ENCODE measurements around the gene PSMA3. TPM values are rescaled to one million over a fixed set of nuclear protein-coding genes. Genes with fewer than 3 reads are reported as not detected.
A peak's percentile ranks its signal among the peaks of the same experiment; 100 is the strongest.

The PSMA3 gene
- total RNA-seq: 197 and 216 TPM in 2 replicates
- long read RNA-seq, transcript PSMA3-201 (11 exons, 970 nt): major isoform, 96 of 142 reads
- long read RNA-seq, partial matches to known transcripts: 2 of 142 reads
- long read RNA-seq, other reads (novel, unspliced or antisense): 41 of 142 reads

DNA sequence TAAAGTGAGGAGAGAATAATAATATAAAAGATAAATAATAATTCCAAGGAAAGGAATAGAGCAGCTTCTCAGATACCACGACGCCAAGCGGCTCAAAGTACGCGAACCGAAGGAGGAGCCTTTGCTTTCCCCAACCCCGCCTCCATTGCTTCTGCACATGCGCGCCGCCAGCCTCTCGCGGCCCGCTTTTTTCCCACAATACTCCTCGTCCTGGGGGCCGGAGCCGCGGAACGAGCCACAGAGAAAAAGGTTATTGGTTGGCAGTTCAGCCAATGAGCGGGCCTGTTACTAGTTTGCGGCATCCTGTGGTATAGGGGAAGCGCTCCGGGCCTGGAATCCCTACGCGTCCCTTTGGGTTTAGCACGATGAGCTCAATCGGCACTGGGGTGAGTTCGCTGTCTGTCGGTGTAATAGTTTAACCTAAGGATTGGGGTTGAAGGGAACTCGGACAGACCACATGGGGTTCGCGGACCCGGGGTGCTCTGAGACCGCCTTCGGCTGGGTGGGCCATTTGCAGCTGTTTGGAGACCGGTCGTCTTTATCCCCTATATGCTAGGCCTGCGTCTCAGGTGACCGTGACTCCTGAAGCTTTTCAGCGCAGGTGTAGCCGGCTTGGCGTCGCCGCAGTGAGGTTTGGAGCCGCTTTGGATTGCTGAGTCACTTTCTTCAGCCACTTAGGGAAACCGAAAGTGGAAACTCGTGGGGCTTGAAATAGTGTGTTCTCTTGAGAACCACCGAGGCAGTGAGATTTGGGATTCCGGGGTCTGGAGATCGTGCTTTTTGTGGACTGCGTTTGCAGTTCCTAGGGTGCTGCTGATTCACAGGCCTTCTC is at the start of gene PSMA3:
Gene PSMA3 (plus strand): TSS at position 288 of the 832 bp plus-strand sequence. CDS start 78 bp downstream, at position 366.
- H3K27ac Mint-ChIP-seq: peak within 1 kb of the TSS; percentile 100
- peak; percentile 95 for DNase-seq (ENCODE audit: low spot score, unreplicated experiment)
- TF ChIP-seq CTCF (IDR thresholded peaks at IDR 0.05; ENCODE audit: unreplicated experiment): no peak
- H3K4me3 Mint-ChIP-seq (ENCODE audit: low read depth): peak within 1 kb of the TSS; percentile 95
- H3K36me3 Mint-ChIP-seq (ENCODE audit: insufficient read depth): peaks cover 3% of the 10 kb centered on the region
- no peaks in the 10 kb centered on the region for H3K9me3 Mint-ChIP-seq (ENCODE audit: low read depth)
- H3K27me3 Mint-ChIP-seq: no peaks in the 10 kb centered on the region
- peaks cover 25% of the 10 kb centered on the region for H3K4me1 Mint-ChIP-seq (ENCODE audit: low read depth)

GRCh38 chr14:58196198-58196597 is 48.4 kb upstream of the PSMA3 start:
- H3K36me3 Mint-ChIP-seq (ENCODE audit: insufficient read depth): no peaks in the 10 kb centered on the region
- H3K4me1 Mint-ChIP-seq (ENCODE audit: low read depth): peaks cover 10% of the 10 kb centered on the region
- no peak overlapping the region for H3K27ac Mint-ChIP-seq
- TF ChIP-seq CTCF (IDR thresholded peaks at IDR 0.05; ENCODE audit: unreplicated experiment): no peak
- H3K27me3 Mint-ChIP-seq: peaks cover 9% of the 10 kb centered on the region
- H3K9me3 Mint-ChIP-seq (ENCODE audit: low read depth): no peaks in the 10 kb centered on the region
- H3K4me3 Mint-ChIP-seq (ENCODE audit: low read depth): no peak overlapping the region
- DNase-seq (ENCODE audit: low spot score, unreplicated experiment): no peak

DNA sequence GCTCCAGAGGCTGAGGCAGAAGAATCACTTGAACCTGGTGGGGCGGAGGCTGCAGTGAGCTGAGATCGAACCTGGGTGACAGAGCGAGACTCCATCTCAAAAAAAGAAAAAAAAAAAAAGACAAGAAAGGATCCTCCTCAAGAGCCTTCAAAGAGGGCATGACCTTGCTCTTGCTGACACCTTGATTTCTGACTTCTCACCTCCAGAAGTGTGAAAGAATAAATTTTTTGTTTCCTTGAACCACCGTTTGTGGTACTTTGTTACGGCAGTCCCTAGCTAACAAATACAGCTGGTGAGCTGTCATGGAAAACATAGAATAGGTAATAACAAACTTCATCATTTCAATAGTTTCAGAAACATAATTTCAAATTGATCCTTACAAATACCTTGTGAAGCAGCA is 46.6 kb upstream of the PSMA3 start:
- H3K36me3 Mint-ChIP-seq (ENCODE audit: insufficient read depth): peaks cover 2% of the 10 kb centered on the region
- H3K9me3 Mint-ChIP-seq (ENCODE audit: low read depth): no peaks in the 10 kb centered on the region
- peaks cover 9% of the 10 kb centered on the region for H3K27me3 Mint-ChIP-seq
- DNase-seq (ENCODE audit: low spot score, unreplicated experiment): no peak
- peaks cover 13% of the 10 kb centered on the region for H3K4me1 Mint-ChIP-seq (ENCODE audit: low read depth)
- no peak overlapping the region for H3K4me3 Mint-ChIP-seq (ENCODE audit: low read depth)
- TF ChIP-seq CTCF (IDR thresholded peaks at IDR 0.05; ENCODE audit: unreplicated experiment): no peak
- peak overlapping the region; percentile 46 for H3K27ac Mint-ChIP-seq

GRCh38 chr14:58199726-58200479 is 44.7 kb upstream of the PSMA3 start, which contains the start of gene ACTR10:
TSS of gene ACTR10 (plus strand) at chr14:58200149. CDS start at chr14:58200218, 69 bp downstream.
- Mint-ChIP-seq H3K4me1 (ENCODE audit: low read depth) (peaks cover 13% of the 10 kb centered on the region), H3K9me3 (ENCODE audit: low read depth) (no peaks in the 10 kb centered on the region), H3K4me3 (ENCODE audit: low read depth) (peak within 1 kb of the TSS; percentile 97), H3K27me3 (peaks cover 9% of the 10 kb centered on the region), H3K36me3 (ENCODE audit: insufficient read depth) (peaks cover 5% of the 10 kb centered on the region), H3K27ac (peak within 1 kb of the TSS; percentile 98)
- DNase-seq (ENCODE audit: low spot score, unreplicated experiment): peak; percentile 77
- TF ChIP-seq CTCF (IDR thresholded peaks at IDR 0.05; ENCODE audit: unreplicated experiment): no peak

GRCh38 chr14:58200480-58200841 is 44.2 kb upstream of the PSMA3 start:
- H3K36me3 Mint-ChIP-seq (ENCODE audit: insufficient read depth): peaks cover 5% of the 10 kb centered on the region

More at GRCh38 chr14:58200480-58200841, 44.2 kb upstream of the PSMA3 start:
- H3K9me3 Mint-ChIP-seq (ENCODE audit: low read depth): no peaks in the 10 kb centered on the region
- H3K4me1 Mint-ChIP-seq (ENCODE audit: low read depth): peaks cover 13% of the 10 kb centered on the region
- TF ChIP-seq CTCF (IDR thresholded peaks at IDR 0.05; ENCODE audit: unreplicated experiment): no peak
- H3K27ac Mint-ChIP-seq: peak overlapping the region; percentile 98
- peak overlapping the region; percentile 97 for H3K4me3 Mint-ChIP-seq (ENCODE audit: low read depth)
- DNase-seq (ENCODE audit: low spot score, unreplicated experiment): no peak
- H3K27me3 Mint-ChIP-seq: peaks cover 9% of the 10 kb centered on the region

Measured in progenitor cell of endocrine pancreas (in vitro differentiated cells).